CD14-positive monocyte (primary cell): Measurements from ENCODE around the gene PHYKPL. TPM values are rescaled to one million over a fixed set of nuclear protein-coding genes. Genes with fewer than 3 reads are reported as not detected.

Experiments
- DNase-seq, 3 donors: peaks; one replicate each; pipeline ENCODE4 v3.0.0-alpha.2; 2011 to 2022
- H2AFZ ChIP-seq: 2 replicates; pipeline ENCODE4 v1.6.0; 2012; ENCODE audit warnings: mild to moderate bottlenecking, low read depth, low read length, inconsistent platforms; ENCODE audit not compliant: insufficient read depth, poor library complexity, severe bottlenecking
- H3K27ac ChIP-seq, 2 donors: 1 replicate in 1 of 2; 2 replicates in 1 of 2; pipeline ENCODE4 v1.5.1; 2012 to 2013; ENCODE audit warnings: low read length in 2 of 2, control low read depth in 1 of 2, inconsistent platforms in 1 of 2, low read depth in 1 of 2, mild to moderate bottlenecking in 1 of 2
- H3K27me3 ChIP-seq, 2 donors: one replicate each; pipeline versions ENCODE4 v1.6.0 to v1.6.1; 2011 to 2013; ENCODE audit warnings: low read length in 2 of 2; ENCODE audit not compliant: control insufficient read depth in 2 of 2, insufficient read depth in 2 of 2
- H3K36me3 ChIP-seq, 2 donors: replicated peaks in 1 of 2; 1 replicate in 1 of 2; 2 replicates in 1 of 2; pipeline versions ENCODE4 v1.5.1 to v1.6.1; 2012 to 2013; ENCODE audit warnings: low read length in 2 of 2, control low read depth in 1 of 2, inconsistent platforms in 1 of 2, mild to moderate bottlenecking in 1 of 2; ENCODE audit not compliant: insufficient read depth in 2 of 2, control insufficient read depth in 1 of 2
- H3K4me1 ChIP-seq, 2 donors: 1 replicate in 1 of 2; 2 replicates in 1 of 2; pipeline versions ENCODE4 v1.5.1 to v1.6.1; 2012 to 2013; ENCODE audit warnings: low read length in 2 of 2, control low read depth in 1 of 2, inconsistent platforms in 1 of 2, mild to moderate bottlenecking in 1 of 2, moderate library complexity in 1 of 2; ENCODE audit not compliant: insufficient read depth in 2 of 2, control insufficient read depth in 1 of 2
- H3K4me2 ChIP-seq: replicated peaks from 2 replicates; pipeline ENCODE3; 2012; ENCODE audit warnings: low read length, moderate library complexity, mild to moderate bottlenecking; ENCODE audit not compliant: poor library complexity, severe bottlenecking; ENCODE audit errors: extremely low read depth
- H3K4me3 ChIP-seq, 3 experiments: fragments of 200-600 bp in 1 of 3; sonication (generic) in 1 of 3; replicated peaks in 1 of 3; 1 replicate in 2 of 3; 2 replicates in 1 of 3; pipeline ENCODE4 v1.5.1; 2011 to 2013; ENCODE audit warnings: low read length in 3 of 3, mild to moderate bottlenecking in 3 of 3, control low read depth in 2 of 3, low read depth in 2 of 3, inconsistent platforms in 1 of 3, moderate library complexity in 1 of 3
- H3K79me2 ChIP-seq: 2 replicates; pipeline ENCODE4 v1.6.0; 2012; ENCODE audit warnings: mild to moderate bottlenecking, control low read depth, inconsistent platforms, low read length, moderate library complexity; ENCODE audit not compliant: insufficient read depth
- H3K9ac ChIP-seq: 2 replicates; pipeline ENCODE4 v1.6.0; 2017; ENCODE audit warnings: low read length, mild to moderate bottlenecking; ENCODE audit not compliant: insufficient read depth, poor library complexity, severe bottlenecking
- H3K9me3 ChIP-seq, 2 donors: replicated peaks in 1 of 2; 1 replicate in 1 of 2; 2 replicates in 1 of 2; pipeline versions ENCODE4 v1.5.1 to v1.6.1; 2012 to 2013; ENCODE audit warnings: low read length in 2 of 2, control low read depth in 1 of 2; ENCODE audit not compliant: control insufficient read depth in 1 of 2, insufficient read depth in 1 of 2
- H4K20me1 ChIP-seq: 2 replicates; pipeline ENCODE4 v1.6.0; 2012; ENCODE audit warnings: mild to moderate bottlenecking, low read length, control low read depth, moderate library complexity; ENCODE audit not compliant: insufficient read depth
- H3K27ac Mint-ChIP-seq, 7 donors: one replicate each; pipeline ENCODE4 v1.8.0; 2020; ENCODE audit warnings: mild to moderate bottlenecking in 7 of 7, mixed read lengths in 7 of 7, moderate library complexity in 6 of 7, inconsistent platforms in 2 of 7
- H3K27me3 Mint-ChIP-seq, 3 donors: one replicate each; pipeline ENCODE4 v1.8.0; 2021 to 2022; ENCODE audit warnings: low read depth in 3 of 3, mild to moderate bottlenecking in 3 of 3, mixed read lengths in 3 of 3, moderate library complexity in 3 of 3, inconsistent platforms in 1 of 3
- H3K36me3 Mint-ChIP-seq, 2 donors: one replicate each; pipeline ENCODE4 v1.8.0; 2020; ENCODE audit warnings: mixed read lengths in 2 of 2, inconsistent platforms in 1 of 2, mild to moderate bottlenecking in 1 of 2
- H3K4me1 Mint-ChIP-seq: one replicate; pipeline ENCODE4 v1.8.0; 2020; ENCODE audit warnings: mild to moderate bottlenecking, mixed read lengths
- H3K4me3 Mint-ChIP-seq, 2 donors: one replicate each; pipeline ENCODE4 v1.8.0; 2020; ENCODE audit warnings: mild to moderate bottlenecking in 2 of 2, mixed read lengths in 2 of 2, moderate library complexity in 1 of 2
- H3K9me3 Mint-ChIP-seq, 7 donors: one replicate each; pipeline ENCODE4 v1.8.0; 2020 to 2022; ENCODE audit warnings: mixed read lengths in 7 of 7, mild to moderate bottlenecking in 6 of 7, moderate library complexity in 6 of 7, inconsistent platforms in 2 of 7
- WGBS: methylation state at CpG from one replicate; pipeline ENCODE4 v1.1.5; 2013; ENCODE audit warnings: missing lambda C conversion rate; ENCODE audit not compliant: insufficient coverage; 5-methylcytosine and 5-hydroxymethylcytosine counted together
- intact Hi-C, 2 donors: fragments of 100-400 bp; cut with micrococcal nuclease; formaldehyde crosslinking; loops; one replicate each; pipeline versions ENCODE4 v1.15.0 to v1.15.1; 2023
- polyA plus RNA-seq, 3 donors: library from polyadenylated mRNA; depleted of rRNA in 1 of 3; unstranded in 2 of 3; stranded (reverse) in 1 of 3; fragments of 300-500 nt in 2 of 3; fragments of >200 nt in 1 of 3; fragmentation: Illumina TruSeq in 2 of 3; gene quantifications; 1 replicate in 2 of 3; 2 replicates in 1 of 3; pipeline ENCODE4 v1.2.3, GENCODE V29; 2012 to 2021
- TF ChIP-seq, protein P1 (sequence below): fragments of 200-600 bp; IDR thresholded peaks from one replicate; pipeline ENCODE4 v1.8.0; 2022; ENCODE audit warnings: antibody characterized with exemption, mild to moderate bottlenecking

The PHYKPL gene
- polyA plus RNA-seq, 3 donors = 39.2 to 199 (median 43.0) TPM

DNA sequence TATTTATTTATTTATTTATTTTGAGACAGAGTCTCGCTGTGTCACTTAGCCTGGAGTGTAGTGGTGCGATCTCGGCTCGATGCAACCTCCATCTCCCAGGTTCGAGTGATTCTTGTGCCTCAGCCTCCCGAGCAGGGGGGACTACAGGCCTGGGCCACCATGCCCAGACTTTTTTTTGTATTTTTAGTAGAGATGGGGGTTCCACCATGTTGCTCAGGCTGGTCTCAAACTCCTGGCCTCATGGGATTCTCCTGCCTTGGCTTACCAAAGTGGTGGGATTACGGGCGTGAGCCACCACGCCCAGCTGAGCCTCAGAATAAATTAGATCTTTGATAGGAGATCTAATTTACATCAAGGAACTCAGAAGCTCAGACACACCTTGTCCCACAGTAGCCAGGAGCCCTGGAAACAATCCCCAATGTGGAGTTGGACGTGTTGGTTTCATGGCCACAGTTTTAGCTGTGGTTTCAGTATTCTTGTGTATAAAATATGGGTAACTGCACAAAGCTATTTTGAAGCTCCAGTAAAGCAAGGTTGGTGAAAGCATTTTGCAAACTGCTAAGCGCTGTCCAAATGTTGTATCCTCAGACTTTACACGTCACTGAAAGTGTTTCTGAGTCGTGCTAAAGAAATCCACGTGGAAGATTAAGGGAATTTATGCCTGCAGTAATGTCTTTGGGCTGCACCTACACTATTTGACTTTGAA is 31.2 kb downstream of the PHYKPL start:
- H3K4me3 ChIP-seq = no peak overlapping the region
- Mint-ChIP-seq H3K4me3 (no peak overlapping the region), H3K4me1 (peaks cover 39% of the 10 kb centered on the region), H3K36me3 (peaks cover 4 to 5% of the 10 kb centered on the region in 2 donors), H3K27me3 (peaks cover 0 to under 1% (median 0%) of the 10 kb centered on the region in 3 donors), H3K27ac (peak overlapping the region in 2 of 7 donors; percentile 75 to 79), H3K9me3 (no peaks in the 10 kb centered on the region)
- H3K9me3 ChIP-seq = no peaks in the 10 kb centered on the region
- peaks cover 0 to 3% of the 10 kb centered on the region in 2 donors for H3K36me3 ChIP-seq
- TF ChIP-seq, protein P1, sequence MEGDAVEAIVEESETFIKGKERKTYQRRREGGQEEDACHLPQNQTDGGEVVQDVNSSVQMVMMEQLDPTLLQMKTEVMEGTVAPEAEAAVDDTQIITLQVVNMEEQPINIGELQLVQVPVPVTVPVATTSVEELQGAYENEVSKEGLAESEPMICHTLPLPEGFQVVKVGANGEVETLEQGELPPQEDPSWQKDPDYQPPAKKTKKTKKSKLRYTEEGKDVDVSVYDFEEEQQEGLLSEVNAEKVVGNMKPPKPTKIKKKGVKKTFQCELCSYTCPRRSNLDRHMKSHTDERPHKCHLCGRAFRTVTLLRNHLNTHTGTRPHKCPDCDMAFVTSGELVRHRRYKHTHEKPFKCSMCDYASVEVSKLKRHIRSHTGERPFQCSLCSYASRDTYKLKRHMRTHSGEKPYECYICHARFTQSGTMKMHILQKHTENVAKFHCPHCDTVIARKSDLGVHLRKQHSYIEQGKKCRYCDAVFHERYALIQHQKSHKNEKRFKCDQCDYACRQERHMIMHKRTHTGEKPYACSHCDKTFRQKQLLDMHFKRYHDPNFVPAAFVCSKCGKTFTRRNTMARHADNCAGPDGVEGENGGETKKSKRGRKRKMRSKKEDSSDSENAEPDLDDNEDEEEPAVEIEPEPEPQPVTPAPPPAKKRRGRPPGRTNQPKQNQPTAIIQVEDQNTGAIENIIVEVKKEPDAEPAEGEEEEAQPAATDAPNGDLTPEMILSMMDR = no peak
- no peak overlapping the region for H2AFZ ChIP-seq
- H3K27me3 ChIP-seq = no peaks in the 10 kb centered on the region
- intact Hi-C loops = no loop called here
- H4K20me1 ChIP-seq = peaks cover 12% of the 10 kb centered on the region
- peaks cover 28 to 37% of the 10 kb centered on the region in 2 donors for H3K4me1 ChIP-seq
- no peak for DNase-seq
- no peak overlapping the region for H3K27ac ChIP-seq
- 83% methylated on average over 5 of the region's 14 CpGs for WGBS
- H3K79me2 ChIP-seq = peaks cover 29% of the 10 kb centered on the region
- no peak overlapping the region for H3K9ac ChIP-seq
- no peak overlapping the region for H3K4me2 ChIP-seq

DNA sequence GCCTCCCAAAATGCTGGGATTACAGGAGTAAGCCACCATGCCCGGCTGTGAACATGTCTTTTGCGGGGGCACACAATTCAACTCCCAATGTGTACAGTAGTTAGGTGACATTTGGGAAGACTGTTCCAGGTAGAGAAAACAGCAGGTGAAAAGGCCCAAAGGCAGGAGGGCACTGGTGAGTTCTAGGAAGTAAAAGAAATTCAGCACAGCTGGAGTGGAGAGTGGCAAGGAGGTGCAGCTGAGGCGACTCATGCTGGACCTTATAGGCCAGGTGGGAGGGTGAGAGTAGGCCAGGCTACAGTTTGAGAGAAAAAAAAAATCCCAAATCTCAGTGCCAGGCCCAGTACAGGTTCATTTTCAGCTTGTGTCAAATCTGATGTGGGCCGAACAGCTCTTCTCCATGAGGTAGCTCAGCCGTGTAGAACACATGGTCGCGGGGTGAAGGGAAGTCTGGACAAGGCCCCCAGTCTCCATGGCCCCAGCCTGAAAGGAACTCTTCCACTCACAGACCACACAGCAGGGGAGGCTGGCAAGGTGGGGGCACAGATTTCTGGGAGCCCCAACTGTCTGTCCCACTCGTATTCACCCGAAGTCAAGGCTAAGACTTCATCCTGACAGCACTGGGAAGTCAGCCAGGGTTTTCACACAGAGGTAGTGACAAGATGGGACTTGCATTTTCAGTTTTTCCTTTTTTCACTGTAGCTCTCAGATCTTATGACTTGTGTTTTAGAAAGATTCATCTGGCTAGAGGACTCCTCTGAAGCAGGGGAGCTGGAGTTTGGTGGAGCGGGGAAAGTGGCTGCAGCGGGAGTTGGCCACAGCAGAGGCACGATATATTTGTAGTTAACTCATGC is 32.8 kb downstream of the PHYKPL start:
- Mint-ChIP-seq H3K9me3 (no peaks in the 10 kb centered on the region), H3K27ac (peak overlapping the region in 2 of 7 donors; percentile 2 to 56), H3K27me3 (peaks cover 0 to 5% (median 0%) of the 10 kb centered on the region in 3 donors), H3K4me1 (peaks cover 30% of the 10 kb centered on the region), H3K36me3 (no peaks in the 10 kb centered on the region), H3K4me3 (no peak overlapping the region)
- Histone ChIP-seq H3K9ac (no peak overlapping the region), H2AFZ (peak overlapping the region; percentile 52), H3K4me3 (no peak overlapping the region), H3K36me3 (no peaks in the 10 kb centered on the region), H3K4me1 (peaks cover 17 to 25% of the 10 kb centered on the region in 2 donors), H4K20me1 (no peaks in the 10 kb centered on the region), H3K79me2 (peaks cover 14% of the 10 kb centered on the region), H3K27ac (no peak overlapping the region), H3K4me2 (no peak overlapping the region), H3K9me3 (no peaks in the 10 kb centered on the region), H3K27me3 (no peaks in the 10 kb centered on the region)
- 82% methylated on average over 6 of the region's 12 CpGs for WGBS
- no peak for DNase-seq
- intact Hi-C loops = no loop called here
- TF ChIP-seq, protein P1 = no peak
